MM.1S (cell line): ENCODE measurements around the gene PCLAF.

Experiments
- DNase-seq: peaks from one replicate; pipeline ENCODE4 v3.0.0-alpha.2; 2015
- H2AFZ ChIP-seq: fragments of 300-600 bp; sonication (generic); 2 replicates; pipeline ENCODE4 v1.6.0; 2016; ENCODE audit warnings: antibody characterized with exemption, low read length
- H3F3A ChIP-seq: fragments of 300-600 bp; sonication (generic); 2 replicates; pipeline ENCODE4 v1.6.1; 2016; ENCODE audit warnings: mild to moderate bottlenecking, antibody characterized with exemption, low read length, moderate library complexity, mixed read lengths; ENCODE audit not compliant: insufficient read depth
- H3K27ac ChIP-seq: fragments of 300-600 bp; sonication (generic); 2 replicates; pipeline ENCODE4 v1.5.1; 2016; ENCODE audit warnings: mild to moderate bottlenecking, low read length
- H3K27me3 ChIP-seq: fragments of 300-600 bp; sonication (generic); replicated peaks from 2 replicates; pipeline ENCODE4 v1.6.0; 2016; ENCODE audit warnings: low read length; ENCODE audit not compliant: insufficient read depth
- H3K36me3 ChIP-seq: fragments of 300-600 bp; sonication (generic); replicated peaks from 2 replicates; pipeline ENCODE4 v1.6.1; 2016; ENCODE audit warnings: mild to moderate bottlenecking, low read length, mixed read lengths; ENCODE audit not compliant: insufficient read depth
- H3K4me1 ChIP-seq: fragments of 300-600 bp; sonication (generic); 2 replicates; pipeline ENCODE4 v1.6.1; 2016; ENCODE audit warnings: low read length, mixed read lengths
- H3K4me2 ChIP-seq: fragments of 300-600 bp; sonication (generic); 2 replicates; pipeline ENCODE4 v1.6.0; 2016; ENCODE audit warnings: low read depth, low read length
- H3K4me3 ChIP-seq: fragments of 300-600 bp; sonication (generic); 2 replicates; pipeline ENCODE4 v1.5.1; 2016; ENCODE audit warnings: low read length, mixed read lengths
- H3K79me2 ChIP-seq: fragments of 300-600 bp; sonication (generic); 2 replicates; pipeline ENCODE4 v1.6.1; 2016; ENCODE audit warnings: mixed run types, low read length, mixed read lengths
- H3K9ac ChIP-seq: fragments of 300-600 bp; sonication (generic); 2 replicates; pipeline ENCODE4 v1.6.1; 2016; ENCODE audit warnings: low read length, mixed read lengths
- H3K9me2 ChIP-seq: fragments of 300-600 bp; sonication (generic); replicated peaks from 2 replicates; pipeline ENCODE4 v1.6.1; 2016; ENCODE audit warnings: mild to moderate bottlenecking, low read length, mixed read lengths; ENCODE audit not compliant: insufficient read depth
- H3K9me3 ChIP-seq: fragments of 300-600 bp; sonication (generic); replicated peaks from 2 replicates; pipeline ENCODE4 v1.6.1; 2016; ENCODE audit warnings: mild to moderate bottlenecking, low read length, mixed read lengths; ENCODE audit not compliant: insufficient read depth
- H4K20me1 ChIP-seq: fragments of 300-600 bp; sonication (generic); 2 replicates; pipeline ENCODE4 v1.6.1; 2016; ENCODE audit warnings: mild to moderate bottlenecking, low read length, moderate library complexity, mixed read lengths; ENCODE audit not compliant: insufficient read depth
- EZH2 ChIP-seq: fragments of 300-600 bp; sonication (generic); optimal IDR thresholded peaks from 2 replicates; pipeline ENCODE3; 2017; ENCODE audit warnings: low read depth, mild to moderate bottlenecking, antibody characterized with exemption, low read length, mixed read lengths
- EZH2phosphoT487 ChIP-seq: fragments of 300-600 bp; sonication (generic); IDR thresholded peaks from 2 replicates; pipeline ENCODE4 v1.6.1; 2018; ENCODE audit warnings: antibody characterized with exemption, low read length
- TF ChIP-seq, protein P1 (sequence below): fragments of 300-600 bp; sonication (generic); IDR thresholded peaks from 2 replicates; pipeline ENCODE4 v1.5.1; 2016; ENCODE audit warnings: antibody characterized with exemption, low read length, mixed read lengths

Gene PCLAF

DNA sequence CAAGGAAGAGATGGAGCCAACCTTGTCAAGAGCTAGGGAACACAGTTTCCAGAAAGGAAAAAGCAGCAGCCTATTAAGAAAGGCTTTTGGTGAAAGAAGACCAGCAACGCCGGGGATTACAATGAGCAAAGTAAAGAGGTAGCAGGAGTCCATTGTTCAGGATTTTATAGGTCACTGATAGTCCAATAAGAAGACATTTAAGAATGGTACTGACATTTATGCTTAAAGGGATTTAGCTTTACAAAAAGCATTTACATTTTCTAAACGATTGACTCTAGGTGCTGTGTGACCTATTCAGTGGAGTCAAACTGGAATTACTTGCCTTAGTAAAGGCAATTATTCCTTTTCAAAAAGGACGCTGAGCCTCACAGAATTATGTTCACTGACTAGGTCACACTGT, 66.0 kb downstream of the PCLAF start:
- no peaks in the 10 kb centered on the region for H3K9me2 ChIP-seq
- H3K79me2 ChIP-seq, result 0 out of 2 replicates have a peak, but pooled peaks cover 3% of the 10 kb centered on the region
- no peak overlapping the region for H2AFZ ChIP-seq
- H3K27ac ChIP-seq, result no peak overlapping the region
- no peak overlapping the region for H3K4me2 ChIP-seq
- H3F3A ChIP-seq, result no peaks in the 10 kb centered on the region
- H3K4me3 ChIP-seq, result no peak overlapping the region
- no peak overlapping the region for H3K9ac ChIP-seq
- H4K20me1 ChIP-seq, result no peaks in the 10 kb centered on the region
- no peaks in the 10 kb centered on the region for H3K4me1 ChIP-seq
- DNase-seq, result no peak
- H3K36me3 ChIP-seq, result no peaks in the 10 kb centered on the region
- no peaks in the 10 kb centered on the region; the same call in 1 of the 2 replicates for H3K9me3 ChIP-seq
- H3K27me3 ChIP-seq, result no peaks in the 10 kb centered on the region
- TF ChIP-seq, protein P1, sequence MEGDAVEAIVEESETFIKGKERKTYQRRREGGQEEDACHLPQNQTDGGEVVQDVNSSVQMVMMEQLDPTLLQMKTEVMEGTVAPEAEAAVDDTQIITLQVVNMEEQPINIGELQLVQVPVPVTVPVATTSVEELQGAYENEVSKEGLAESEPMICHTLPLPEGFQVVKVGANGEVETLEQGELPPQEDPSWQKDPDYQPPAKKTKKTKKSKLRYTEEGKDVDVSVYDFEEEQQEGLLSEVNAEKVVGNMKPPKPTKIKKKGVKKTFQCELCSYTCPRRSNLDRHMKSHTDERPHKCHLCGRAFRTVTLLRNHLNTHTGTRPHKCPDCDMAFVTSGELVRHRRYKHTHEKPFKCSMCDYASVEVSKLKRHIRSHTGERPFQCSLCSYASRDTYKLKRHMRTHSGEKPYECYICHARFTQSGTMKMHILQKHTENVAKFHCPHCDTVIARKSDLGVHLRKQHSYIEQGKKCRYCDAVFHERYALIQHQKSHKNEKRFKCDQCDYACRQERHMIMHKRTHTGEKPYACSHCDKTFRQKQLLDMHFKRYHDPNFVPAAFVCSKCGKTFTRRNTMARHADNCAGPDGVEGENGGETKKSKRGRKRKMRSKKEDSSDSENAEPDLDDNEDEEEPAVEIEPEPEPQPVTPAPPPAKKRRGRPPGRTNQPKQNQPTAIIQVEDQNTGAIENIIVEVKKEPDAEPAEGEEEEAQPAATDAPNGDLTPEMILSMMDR, result no peak
- TF ChIP-seq EZH2phosphoT487 (no peak), EZH2 (no peak)

DNA sequence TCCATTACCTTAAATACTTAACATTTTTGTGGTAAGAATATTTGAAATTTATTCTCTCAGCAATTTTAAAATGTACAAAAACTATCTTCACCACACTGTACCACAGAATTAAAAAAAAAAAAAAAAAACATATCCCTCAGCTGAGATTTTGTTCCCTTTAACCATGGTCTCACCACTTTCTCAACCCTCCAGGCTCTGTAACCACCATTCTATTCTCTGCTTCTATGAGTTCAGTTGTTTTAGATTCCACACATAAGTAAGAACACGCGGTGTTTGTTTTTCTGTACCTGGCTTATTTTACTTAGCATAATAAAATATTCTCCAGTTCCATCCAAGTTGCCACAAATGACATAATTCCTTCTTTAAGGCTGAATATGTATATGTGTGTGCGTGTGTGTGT, 66.8 kb downstream of the PCLAF start:
- no peak overlapping the region for H3K27ac ChIP-seq
- H3K4me1 ChIP-seq, result no peaks in the 10 kb centered on the region
- DNase-seq, result no peak
- no peaks in the 10 kb centered on the region for H3K27me3 ChIP-seq
- H3K79me2 ChIP-seq, result no peaks in the 10 kb centered on the region; the same call in 1 of the 2 replicates
- TF ChIP-seq EZH2phosphoT487 (no peak), EZH2 (no peak)
- TF ChIP-seq, protein P1, result no peak
- no peak overlapping the region for H2AFZ ChIP-seq
- H3K36me3 ChIP-seq, result no peaks in the 10 kb centered on the region
- H3F3A ChIP-seq, result no peaks in the 10 kb centered on the region
- H3K4me2 ChIP-seq, result no peak overlapping the region
- no peaks in the 10 kb centered on the region for H4K20me1 ChIP-seq
- H3K9ac ChIP-seq, result no peak overlapping the region
- H3K9me3 ChIP-seq, result no peaks in the 10 kb centered on the region; the same call in 1 of the 2 replicates
- no peak overlapping the region for H3K4me3 ChIP-seq
- no peaks in the 10 kb centered on the region for H3K9me2 ChIP-seq
